AG10803 (cell line): Measurements from ENCODE around the gene PCSK9.

Experiments used
- DNase-seq: peaks from one replicate; pipeline ENCODE4 v3.0.0; 2010; ENCODE audit warnings: low read depth
- H3K4me3 ChIP-seq: 2 replicates; pipeline ENCODE4 v1.5.1; 2011; ENCODE audit warnings: mild to moderate bottlenecking, low read length, control low read depth
- TF ChIP-seq, protein P1 (sequence below): conservative IDR thresholded peaks from 2 replicates; pipeline ENCODE4 v1.5.1; 2011; ENCODE audit warnings: mild to moderate bottlenecking, low read length, control low read depth, inconsistent platforms

The PCSK9 gene

DNA sequence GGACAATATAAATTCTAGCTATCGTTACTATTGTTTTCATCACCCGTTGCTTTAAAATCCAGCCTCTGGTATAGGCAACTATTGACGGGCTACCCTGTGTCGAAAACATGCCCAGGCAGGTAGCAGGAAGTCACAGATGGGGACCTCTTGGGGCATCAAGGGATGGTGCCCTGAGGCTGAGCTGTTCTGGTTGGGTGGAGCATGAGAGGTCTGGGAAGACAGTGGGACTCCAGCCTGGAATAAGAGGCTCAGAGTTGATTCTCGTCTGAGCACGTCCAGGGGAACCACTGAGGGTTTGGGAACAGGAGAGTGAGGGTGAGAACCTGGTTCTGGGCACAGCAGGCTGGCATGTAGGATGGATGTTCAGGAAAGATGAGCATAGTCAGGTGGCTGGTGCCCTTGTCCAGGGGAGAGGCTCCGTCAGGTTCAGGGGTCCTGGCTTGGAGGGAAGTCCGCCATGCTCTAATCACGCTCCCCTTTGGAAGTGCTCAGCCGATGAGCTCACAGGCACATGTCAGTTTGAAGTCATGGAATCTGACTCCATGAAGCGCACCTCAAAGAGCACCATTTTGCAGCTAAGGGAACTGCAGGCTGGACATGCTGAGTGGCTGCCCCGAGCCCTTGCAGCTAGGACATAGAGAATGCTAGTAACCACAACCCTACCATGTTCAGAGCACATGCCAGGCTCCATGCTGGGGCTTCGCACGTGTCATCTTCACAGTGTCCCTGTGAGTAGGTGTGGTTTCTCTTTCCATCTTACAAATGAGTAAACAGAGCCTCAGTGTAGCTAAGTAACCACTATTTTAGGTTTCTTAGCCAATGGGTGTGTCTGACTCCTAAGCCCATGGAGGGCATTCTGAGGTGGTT is 21.0 kb downstream of the PCSK9 start:
- H3K4me3 ChIP-seq, result no peak overlapping the region
- peak; percentile 44 for DNase-seq
- TF ChIP-seq, protein P1, sequence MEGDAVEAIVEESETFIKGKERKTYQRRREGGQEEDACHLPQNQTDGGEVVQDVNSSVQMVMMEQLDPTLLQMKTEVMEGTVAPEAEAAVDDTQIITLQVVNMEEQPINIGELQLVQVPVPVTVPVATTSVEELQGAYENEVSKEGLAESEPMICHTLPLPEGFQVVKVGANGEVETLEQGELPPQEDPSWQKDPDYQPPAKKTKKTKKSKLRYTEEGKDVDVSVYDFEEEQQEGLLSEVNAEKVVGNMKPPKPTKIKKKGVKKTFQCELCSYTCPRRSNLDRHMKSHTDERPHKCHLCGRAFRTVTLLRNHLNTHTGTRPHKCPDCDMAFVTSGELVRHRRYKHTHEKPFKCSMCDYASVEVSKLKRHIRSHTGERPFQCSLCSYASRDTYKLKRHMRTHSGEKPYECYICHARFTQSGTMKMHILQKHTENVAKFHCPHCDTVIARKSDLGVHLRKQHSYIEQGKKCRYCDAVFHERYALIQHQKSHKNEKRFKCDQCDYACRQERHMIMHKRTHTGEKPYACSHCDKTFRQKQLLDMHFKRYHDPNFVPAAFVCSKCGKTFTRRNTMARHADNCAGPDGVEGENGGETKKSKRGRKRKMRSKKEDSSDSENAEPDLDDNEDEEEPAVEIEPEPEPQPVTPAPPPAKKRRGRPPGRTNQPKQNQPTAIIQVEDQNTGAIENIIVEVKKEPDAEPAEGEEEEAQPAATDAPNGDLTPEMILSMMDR, result no peak

DNA sequence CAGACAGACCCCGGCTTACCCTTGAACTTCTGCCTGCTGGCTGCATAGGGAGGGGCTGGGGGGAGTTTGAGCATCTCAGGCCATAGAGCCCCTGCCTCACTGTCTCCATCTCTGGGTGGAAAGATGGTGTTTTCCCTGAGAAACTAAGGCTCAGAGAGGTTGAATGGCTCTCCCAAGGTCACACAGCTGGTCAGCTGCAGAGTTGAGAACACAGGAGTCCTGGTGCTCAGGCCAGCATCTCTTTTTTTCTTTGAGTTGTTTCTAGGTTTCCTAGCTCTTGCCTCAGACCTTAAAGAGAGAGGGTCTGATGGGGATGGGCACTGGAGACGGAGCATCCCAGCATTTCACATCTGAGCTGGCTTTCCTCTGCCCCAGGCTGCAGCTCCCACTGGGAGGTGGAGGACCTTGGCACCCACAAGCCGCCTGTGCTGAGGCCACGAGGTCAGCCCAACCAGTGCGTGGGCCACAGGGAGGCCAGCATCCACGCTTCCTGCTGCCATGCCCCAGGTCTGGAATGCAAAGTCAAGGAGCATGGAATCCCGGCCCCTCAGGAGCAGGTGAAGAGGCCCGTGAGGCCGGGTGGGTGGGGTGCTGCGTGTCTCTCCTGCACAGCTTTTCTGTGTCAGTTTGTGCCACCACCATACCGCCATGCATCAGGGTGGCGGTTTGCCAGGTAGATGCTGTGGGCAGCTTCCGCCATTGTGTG is 21.8 kb downstream of the PCSK9 start:
- TF ChIP-seq, protein P1, result no peak
- no peak for DNase-seq
- H3K4me3 ChIP-seq, result no peak overlapping the region

DNA sequence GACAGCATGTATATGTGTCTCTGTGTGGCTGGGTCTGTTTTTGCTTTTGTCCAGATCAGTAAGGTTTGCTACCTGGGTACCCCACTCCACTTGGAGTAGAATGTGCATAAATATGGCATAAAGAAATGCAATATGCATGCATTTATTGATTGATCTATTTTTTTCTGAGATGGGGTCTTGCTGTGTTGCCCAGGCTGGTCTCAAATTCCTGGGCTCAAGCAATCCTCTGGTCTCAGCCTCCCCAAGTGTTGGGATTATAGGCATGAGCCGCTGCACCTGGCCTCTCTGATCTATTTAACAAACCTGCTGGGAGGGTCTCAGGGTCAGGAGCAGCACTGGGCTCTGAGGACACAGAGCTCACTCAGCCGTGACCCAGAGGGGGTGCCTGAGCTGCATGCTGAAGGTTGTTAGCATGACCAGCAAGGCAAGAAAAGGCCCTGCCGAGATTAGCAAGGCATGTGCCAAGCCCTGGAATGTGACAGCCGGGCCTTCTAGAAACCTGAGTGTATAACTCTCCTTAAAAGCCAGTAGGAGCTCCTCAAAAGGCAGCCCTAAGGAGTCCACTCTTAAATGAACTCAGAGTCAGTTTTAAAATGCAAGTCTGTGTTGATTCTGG is 22.5 kb downstream of the PCSK9 start:
- no peak overlapping the region for H3K4me3 ChIP-seq
- TF ChIP-seq, protein P1, result no peak
- no peak for DNase-seq

DNA sequence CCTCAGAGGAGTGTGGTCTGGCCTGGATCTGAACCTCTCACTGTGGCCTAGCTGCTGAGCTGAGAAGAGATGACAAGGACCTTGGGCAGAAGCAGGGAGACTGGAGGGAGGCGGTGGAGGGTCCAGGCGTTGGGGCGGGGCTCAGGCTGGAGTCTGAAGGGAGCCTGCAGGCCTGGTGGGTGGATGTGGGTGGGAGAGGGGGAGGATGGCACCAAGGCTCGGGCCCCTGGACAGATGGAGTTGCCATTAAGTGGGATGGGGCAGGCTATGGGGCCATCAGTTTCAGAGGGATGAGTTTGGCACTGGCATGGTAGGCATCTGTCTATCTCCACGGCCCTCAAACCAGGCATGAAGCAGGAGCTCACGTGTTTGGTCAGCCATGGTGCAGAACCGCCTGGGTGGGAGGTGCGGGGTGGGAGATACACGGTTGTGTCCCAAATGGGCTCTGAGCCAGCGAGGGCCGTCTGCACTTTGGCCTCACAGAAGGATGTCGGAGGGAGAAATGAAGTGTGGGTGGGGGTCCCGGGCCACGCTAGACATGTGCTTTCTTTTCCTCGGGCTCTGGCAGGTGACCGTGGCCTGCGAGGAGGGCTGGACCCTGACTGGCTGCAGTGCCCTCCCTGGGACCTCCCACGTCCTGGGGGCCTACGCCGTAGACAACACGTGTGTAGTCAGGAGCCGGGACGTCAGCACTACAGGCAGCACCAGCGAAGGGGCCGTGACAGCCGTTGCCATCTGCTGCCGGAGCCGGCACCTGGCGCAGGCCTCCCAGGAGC is 23.6 kb downstream of the PCSK9 start:
- DNase-seq, result no peak
- no peak overlapping the region for H3K4me3 ChIP-seq
- TF ChIP-seq, protein P1, result no peak

DNA sequence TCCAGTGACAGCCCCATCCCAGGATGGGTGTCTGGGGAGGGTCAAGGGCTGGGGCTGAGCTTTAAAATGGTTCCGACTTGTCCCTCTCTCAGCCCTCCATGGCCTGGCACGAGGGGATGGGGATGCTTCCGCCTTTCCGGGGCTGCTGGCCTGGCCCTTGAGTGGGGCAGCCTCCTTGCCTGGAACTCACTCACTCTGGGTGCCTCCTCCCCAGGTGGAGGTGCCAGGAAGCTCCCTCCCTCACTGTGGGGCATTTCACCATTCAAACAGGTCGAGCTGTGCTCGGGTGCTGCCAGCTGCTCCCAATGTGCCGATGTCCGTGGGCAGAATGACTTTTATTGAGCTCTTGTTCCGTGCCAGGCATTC is 24.2 kb downstream of the PCSK9 start:
- no peak for DNase-seq
- H3K4me3 ChIP-seq, result no peak overlapping the region
- TF ChIP-seq, protein P1, result no peak

DNA sequence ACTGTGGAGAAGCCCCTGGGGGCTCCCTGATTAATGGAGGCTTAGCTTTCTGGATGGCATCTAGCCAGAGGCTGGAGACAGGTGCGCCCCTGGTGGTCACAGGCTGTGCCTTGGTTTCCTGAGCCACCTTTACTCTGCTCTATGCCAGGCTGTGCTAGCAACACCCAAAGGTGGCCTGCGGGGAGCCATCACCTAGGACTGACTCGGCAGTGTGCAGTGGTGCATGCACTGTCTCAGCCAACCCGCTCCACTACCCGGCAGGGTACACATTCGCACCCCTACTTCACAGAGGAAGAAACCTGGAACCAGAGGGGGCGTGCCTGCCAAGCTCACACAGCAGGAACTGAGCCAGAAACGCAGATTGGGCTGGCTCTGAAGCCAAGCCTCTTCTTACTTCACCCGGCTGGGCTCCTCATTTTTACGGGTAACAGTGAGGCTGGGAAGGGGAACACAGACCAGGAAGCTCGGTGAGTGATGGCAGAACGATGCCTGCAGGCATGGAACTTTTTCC is 24.8 kb downstream of the PCSK9 start:
- DNase-seq, result peak; percentile 8
- no peak overlapping the region for H3K4me3 ChIP-seq
- TF ChIP-seq, protein P1, result no peak
